ENCODE measurements around the gene PPP1R14C. TPM values are rescaled to one million over a fixed set of nuclear protein-coding genes. Genes with fewer than 3 reads are reported as not detected.
A peak's percentile ranks its signal among the peaks of the same experiment; 100 is the strongest.

The PPP1R14C gene
- total RNA-seq, 1 donor from 2014 or later: 0.26 TPM

DNA sequence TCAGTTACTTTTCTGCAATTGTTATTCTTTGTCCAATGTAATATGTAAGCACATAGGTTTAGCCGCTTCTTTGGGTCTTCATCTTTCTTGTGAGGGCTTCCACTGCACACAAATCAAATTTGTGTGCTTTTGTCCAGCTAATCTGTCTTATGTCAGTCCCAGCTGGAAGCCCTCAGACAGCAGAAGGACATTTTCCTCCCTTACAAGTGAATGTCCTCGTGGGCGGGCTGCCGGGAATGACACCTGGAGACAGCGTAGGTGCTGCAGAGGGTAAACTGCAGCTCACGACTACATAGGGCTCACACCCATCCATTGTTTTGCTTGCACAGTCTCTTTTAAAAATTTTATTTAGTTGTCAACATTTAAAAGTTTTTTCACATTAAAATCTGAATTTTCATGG lies 24.6 kb upstream of the PPP1R14C start:
- no peaks in the 10 kb centered on the region for H3K79me2 ChIP-seq (ENCODE audit: low read depth)
- H3K27ac ChIP-seq: no peak overlapping the region
- no peaks in the 10 kb centered on the region for H3K27me3 ChIP-seq
- Mint-ChIP-seq H3K27me3 (ENCODE audit: insufficient read depth, low read depth) (peaks cover 6% of the 10 kb centered on the region), H3K4me1 (peaks cover 21% of the 10 kb centered on the region), H3K36me3 (peaks cover 1% of the 10 kb centered on the region), H3K4me3 (no peak overlapping the region), H3K27ac (no peak overlapping the region), H3K9me3 (peaks cover 4% of the 10 kb centered on the region)
- H4K20me1 ChIP-seq (ENCODE audit: low read depth): no peaks in the 10 kb centered on the region
- no peaks in the 10 kb centered on the region for H3K36me3 ChIP-seq
- H3K4me3 ChIP-seq: no peak overlapping the region
- H3K9ac ChIP-seq: no peak overlapping the region
- no peaks in the 10 kb centered on the region for H3K4me1 ChIP-seq
- TF ChIP-seq EZH2phosphoT487 (IDR thresholded peaks at IDR 0.05) (no peak), CTCF (IDR thresholded peaks at IDR 0.05) (no peak), EZH2 (IDR thresholded peaks at IDR 0.05) (no peak)
- H2AFZ ChIP-seq (replicated peaks): no peak overlapping the region
- DNase-seq (ENCODE audit: low spot score): peak; percentile 8
- no peaks in the 10 kb centered on the region for H3F3A ChIP-seq (ENCODE audit: low read depth)
- no peak overlapping the region for H3K4me2 ChIP-seq
- no peaks in the 10 kb centered on the region for H3K9me3 ChIP-seq (ENCODE audit: low read depth)

GRCh38 chr6:150118627-150119026 lies 24.2 kb upstream of the PPP1R14C start:
- Histone ChIP-seq H3K9ac (no peak overlapping the region), H4K20me1 (ENCODE audit: low read depth) (no peaks in the 10 kb centered on the region), H3K79me2 (ENCODE audit: low read depth) (no peaks in the 10 kb centered on the region), H3K9me3 (ENCODE audit: low read depth) (no peaks in the 10 kb centered on the region), H3K4me1 (no peaks in the 10 kb centered on the region), H2AFZ (replicated peaks) (peak overlapping the region; percentile 53), H3K4me3 (no peak overlapping the region), H3F3A (ENCODE audit: low read depth) (no peaks in the 10 kb centered on the region), H3K27me3 (no peaks in the 10 kb centered on the region), H3K36me3 (no peaks in the 10 kb centered on the region), H3K27ac (no peak overlapping the region), H3K4me2 (no peak overlapping the region)
- Mint-ChIP-seq H3K27ac (peak overlapping the region; percentile 48), H3K4me3 (no peak overlapping the region), H3K27me3 (ENCODE audit: insufficient read depth, low read depth) (peaks cover 6% of the 10 kb centered on the region), H3K4me1 (peaks cover 21% of the 10 kb centered on the region), H3K9me3 (peaks cover 4% of the 10 kb centered on the region), H3K36me3 (peaks cover 1% of the 10 kb centered on the region)
- TF ChIP-seq EZH2phosphoT487 (IDR thresholded peaks at IDR 0.05): no peak
- no peak for TF ChIP-seq CTCF (IDR thresholded peaks at IDR 0.05)
- TF ChIP-seq EZH2 (IDR thresholded peaks at IDR 0.05): no peak
- DNase-seq (ENCODE audit: low spot score): no peak

DNA sequence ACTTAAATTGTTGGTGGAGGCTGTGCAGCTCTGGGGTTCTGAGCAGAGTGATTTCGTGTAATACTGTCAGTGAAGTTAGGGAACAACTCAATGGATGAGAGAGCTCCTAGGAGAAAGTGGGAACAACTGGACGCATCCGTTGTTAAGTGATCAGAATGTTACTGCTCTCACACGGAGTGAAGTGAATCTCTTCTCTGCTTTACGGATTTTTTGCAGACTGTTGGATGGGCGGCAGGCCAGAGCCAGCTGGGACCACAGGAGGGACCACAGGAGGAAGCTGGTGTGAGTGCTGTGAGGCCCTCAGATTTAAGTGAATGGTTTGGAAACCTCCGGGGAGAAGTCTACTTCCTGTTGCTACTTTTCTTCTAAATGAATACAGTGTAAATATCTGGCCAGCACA lies 23.7 kb upstream of the PPP1R14C start:
- no peaks in the 10 kb centered on the region for H3K79me2 ChIP-seq (ENCODE audit: low read depth)
- peaks cover 4% of the 10 kb centered on the region for H3K9me3 Mint-ChIP-seq
- H3K27ac ChIP-seq: no peak overlapping the region
- H3K4me1 Mint-ChIP-seq: peaks cover 21% of the 10 kb centered on the region
- no peaks in the 10 kb centered on the region for H3F3A ChIP-seq (ENCODE audit: low read depth)
- no peak overlapping the region for H3K4me2 ChIP-seq
- peaks cover 8% of the 10 kb centered on the region for H3K27me3 Mint-ChIP-seq (ENCODE audit: insufficient read depth, low read depth)
- H3K4me3 ChIP-seq: no peak overlapping the region
- peak overlapping the region; percentile 26 for H3K27ac Mint-ChIP-seq
- H3K9me3 ChIP-seq (ENCODE audit: low read depth): no peaks in the 10 kb centered on the region
- H3K4me3 Mint-ChIP-seq: no peak overlapping the region
- no peak for DNase-seq (ENCODE audit: low spot score)
- peak overlapping the region; percentile 53 for H2AFZ ChIP-seq (replicated peaks)
- H3K9ac ChIP-seq: no peak overlapping the region
- no peaks in the 10 kb centered on the region for H3K36me3 ChIP-seq
- no peak for TF ChIP-seq EZH2 (IDR thresholded peaks at IDR 0.05)
- no peak for TF ChIP-seq CTCF (IDR thresholded peaks at IDR 0.05)
- no peak for TF ChIP-seq EZH2phosphoT487 (IDR thresholded peaks at IDR 0.05)
- H3K4me1 ChIP-seq: no peaks in the 10 kb centered on the region
- no peaks in the 10 kb centered on the region for H3K27me3 ChIP-seq
- H3K36me3 Mint-ChIP-seq: peaks cover 1% of the 10 kb centered on the region
- no peaks in the 10 kb centered on the region for H4K20me1 ChIP-seq (ENCODE audit: low read depth)

Data from neural progenitor cell (in vitro differentiated cells).